ENCODE results near the gene CLEC19A. TPM values are rescaled to one million over a fixed set of nuclear protein-coding genes. Genes with fewer than 3 reads are reported as not detected.

The CLEC19A gene
- total and polyA plus RNA-seq, 2 experiments from 2014 or later = not detected

DNA sequence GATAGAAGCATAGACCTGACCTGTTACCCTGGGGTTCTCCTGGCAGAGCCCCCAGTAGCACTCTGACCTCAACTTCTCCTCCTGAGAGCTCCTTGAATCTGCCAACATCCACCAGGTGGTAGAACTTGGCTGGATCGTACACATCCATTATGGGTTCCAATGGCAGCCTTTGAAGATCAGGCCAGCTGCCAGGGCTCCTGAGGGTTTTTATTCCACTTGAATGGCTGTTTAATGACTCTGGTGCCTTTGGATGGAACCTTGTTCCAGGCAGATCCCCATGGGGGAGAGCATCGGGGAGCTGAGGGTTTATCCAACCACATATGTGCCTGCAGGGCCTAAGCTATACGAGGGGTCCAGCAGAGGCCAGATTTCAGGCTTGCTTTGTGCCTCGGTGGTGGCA lies 47.1 kb upstream of the CLEC19A start:
- DNase-seq (ENCODE audit: low spot score) (no peak), ATAC-seq (no peak)
- Histone ChIP-seq H3K4me3 (no peak overlapping the region), H3K4me1 (ENCODE audit: insufficient read depth) (no peaks in the 10 kb centered on the region), H3K79me2 (replicated peaks; ENCODE audit: insufficient read depth) (no peaks in the 10 kb centered on the region), H3K9me2 (ENCODE audit: insufficient read depth) (no peaks in the 10 kb centered on the region), H3K36me3 (ENCODE audit: insufficient read depth) (no peaks in the 10 kb centered on the region), H4K20me1 (replicated peaks; ENCODE audit: insufficient read depth) (no peaks in the 10 kb centered on the region), H3K27ac (ENCODE audit: low read depth) (no peak overlapping the region), H3F3A (replicated peaks; ENCODE audit: low read depth) (no peaks in the 10 kb centered on the region), H3K4me2 (no peak overlapping the region), H3K27me3 (ENCODE audit: insufficient read depth) (no peaks in the 10 kb centered on the region), H2AFZ (no peak overlapping the region)
- no peak overlapping the region for H3K27ac Mint-ChIP-seq
- H3K27me3 Mint-ChIP-seq (ENCODE audit: insufficient read depth, low read depth, poor library complexity) = no peaks in the 10 kb centered on the region
- H3K36me3 Mint-ChIP-seq (ENCODE audit: low read depth) = peaks cover 49% of the 10 kb centered on the region
- H3K4me1 Mint-ChIP-seq = no peaks in the 10 kb centered on the region
- no peak overlapping the region for H3K4me3 Mint-ChIP-seq
- TF ChIP-seq EZH2phosphoT487 (IDR thresholded peaks at IDR 0.05; ENCODE audit: unreplicated experiment) (no peak), EZH2 (IDR thresholded peaks at IDR 0.05; ENCODE audit: low read depth, unreplicated experiment) (no peak), POLR2AphosphoS5 (IDR thresholded peaks at IDR 0.05; ENCODE audit: low read depth) (no peak), JUNB (IDR thresholded peaks at IDR 0.05; ENCODE audit: unreplicated experiment) (no peak), ZNF114 (CRISPR knock-in tag; IDR thresholded peaks at IDR 0.05) (no peak), CREB1 (CRISPR knock-in tag; IDR thresholded peaks at IDR 0.05; ENCODE audit: low read depth) (no peak), ZNF331 (CRISPR knock-in tag; IDR thresholded peaks at IDR 0.05; ENCODE audit: low read depth) (no peak), NANOG (IDR thresholded peaks at IDR 0.05; ENCODE audit: borderline replicate concordance) (no peak), STAT1 (IDR thresholded peaks at IDR 0.05; ENCODE audit: unreplicated experiment) (no peak)
- TF ChIP-seq, protein P1, sequence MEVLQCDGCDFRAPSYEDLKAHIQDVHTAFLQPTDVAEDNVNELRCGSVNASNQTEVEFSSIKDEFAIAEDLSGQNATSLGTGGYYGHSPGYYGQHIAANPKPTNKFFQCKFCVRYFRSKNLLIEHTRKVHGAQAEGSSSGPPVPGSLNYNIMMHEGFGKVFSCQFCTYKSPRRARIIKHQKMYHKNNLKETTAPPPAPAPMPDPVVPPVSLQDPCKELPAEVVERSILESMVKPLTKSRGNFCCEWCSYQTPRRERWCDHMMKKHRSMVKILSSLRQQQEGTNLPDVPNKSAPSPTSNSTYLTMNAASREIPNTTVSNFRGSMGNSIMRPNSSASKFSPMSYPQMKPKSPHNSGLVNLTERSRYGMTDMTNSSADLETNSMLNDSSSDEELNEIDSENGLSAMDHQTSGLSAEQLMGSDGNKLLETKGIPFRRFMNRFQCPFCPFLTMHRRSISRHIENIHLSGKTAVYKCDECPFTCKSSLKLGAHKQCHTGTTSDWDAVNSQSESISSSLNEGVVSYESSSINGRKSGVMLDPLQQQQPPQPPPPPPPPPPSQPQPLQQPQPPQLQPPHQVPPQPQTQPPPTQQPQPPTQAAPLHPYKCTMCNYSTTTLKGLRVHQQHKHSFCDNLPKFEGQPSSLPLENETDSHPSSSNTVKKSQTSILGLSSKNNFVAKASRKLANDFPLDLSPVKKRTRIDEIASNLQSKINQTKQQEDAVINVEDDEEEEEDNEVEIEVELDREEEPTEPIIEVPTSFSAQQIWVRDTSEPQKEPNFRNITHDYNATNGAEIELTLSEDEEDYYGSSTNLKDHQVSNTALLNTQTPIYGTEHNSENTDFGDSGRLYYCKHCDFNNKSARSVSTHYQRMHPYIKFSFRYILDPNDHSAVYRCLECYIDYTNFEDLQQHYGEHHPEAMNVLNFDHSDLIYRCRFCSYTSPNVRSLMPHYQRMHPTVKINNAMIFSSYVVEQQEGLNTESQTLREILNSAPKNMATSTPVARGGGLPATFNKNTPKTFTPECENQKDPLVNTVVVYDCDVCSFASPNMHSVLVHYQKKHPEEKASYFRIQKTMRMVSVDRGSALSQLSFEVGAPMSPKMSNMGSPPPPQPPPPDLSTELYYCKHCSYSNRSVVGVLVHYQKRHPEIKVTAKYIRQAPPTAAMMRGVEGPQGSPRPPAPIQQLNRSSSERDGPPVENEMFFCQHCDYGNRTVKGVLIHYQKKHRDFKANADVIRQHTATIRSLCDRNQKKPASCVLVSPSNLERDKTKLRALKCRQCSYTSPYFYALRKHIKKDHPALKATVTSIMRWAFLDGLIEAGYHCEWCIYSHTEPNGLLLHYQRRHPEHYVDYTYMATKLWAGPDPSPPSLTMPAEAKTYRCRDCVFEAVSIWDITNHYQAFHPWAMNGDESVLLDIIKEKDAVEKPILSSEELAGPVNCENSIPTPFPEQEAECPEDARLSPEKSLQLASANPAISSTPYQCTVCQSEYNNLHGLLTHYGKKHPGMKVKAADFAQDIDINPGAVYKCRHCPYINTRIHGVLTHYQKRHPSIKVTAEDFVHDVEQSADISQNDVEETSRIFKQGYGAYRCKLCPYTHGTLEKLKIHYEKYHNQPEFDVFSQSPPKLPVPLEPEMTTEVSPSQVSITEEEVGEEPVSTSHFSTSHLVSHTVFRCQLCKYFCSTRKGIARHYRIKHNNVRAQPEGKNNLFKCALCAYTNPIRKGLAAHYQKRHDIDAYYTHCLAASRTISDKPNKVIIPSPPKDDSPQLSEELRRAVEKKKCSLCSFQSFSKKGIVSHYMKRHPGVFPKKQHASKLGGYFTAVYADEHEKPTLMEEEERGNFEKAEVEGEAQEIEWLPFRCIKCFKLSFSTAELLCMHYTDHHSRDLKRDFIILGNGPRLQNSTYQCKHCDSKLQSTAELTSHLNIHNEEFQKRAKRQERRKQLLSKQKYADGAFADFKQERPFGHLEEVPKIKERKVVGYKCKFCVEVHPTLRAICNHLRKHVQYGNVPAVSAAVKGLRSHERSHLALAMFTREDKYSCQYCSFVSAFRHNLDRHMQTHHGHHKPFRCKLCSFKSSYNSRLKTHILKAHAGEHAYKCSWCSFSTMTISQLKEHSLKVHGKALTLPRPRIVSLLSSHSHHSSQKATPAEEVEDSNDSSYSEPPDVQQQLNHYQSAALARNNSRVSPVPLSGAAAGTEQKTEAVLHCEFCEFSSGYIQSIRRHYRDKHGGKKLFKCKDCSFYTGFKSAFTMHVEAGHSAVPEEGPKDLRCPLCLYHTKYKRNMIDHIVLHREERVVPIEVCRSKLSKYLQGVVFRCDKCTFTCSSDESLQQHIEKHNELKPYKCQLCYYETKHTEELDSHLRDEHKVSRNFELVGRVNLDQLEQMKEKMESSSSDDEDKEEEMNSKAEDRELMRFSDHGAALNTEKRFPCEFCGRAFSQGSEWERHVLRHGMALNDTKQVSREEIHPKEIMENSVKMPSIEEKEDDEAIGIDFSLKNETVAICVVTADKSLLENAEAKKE (CRISPR knock-in tag; IDR thresholded peaks at IDR 0.05) = no peak
- TF ChIP-seq, protein P2, sequence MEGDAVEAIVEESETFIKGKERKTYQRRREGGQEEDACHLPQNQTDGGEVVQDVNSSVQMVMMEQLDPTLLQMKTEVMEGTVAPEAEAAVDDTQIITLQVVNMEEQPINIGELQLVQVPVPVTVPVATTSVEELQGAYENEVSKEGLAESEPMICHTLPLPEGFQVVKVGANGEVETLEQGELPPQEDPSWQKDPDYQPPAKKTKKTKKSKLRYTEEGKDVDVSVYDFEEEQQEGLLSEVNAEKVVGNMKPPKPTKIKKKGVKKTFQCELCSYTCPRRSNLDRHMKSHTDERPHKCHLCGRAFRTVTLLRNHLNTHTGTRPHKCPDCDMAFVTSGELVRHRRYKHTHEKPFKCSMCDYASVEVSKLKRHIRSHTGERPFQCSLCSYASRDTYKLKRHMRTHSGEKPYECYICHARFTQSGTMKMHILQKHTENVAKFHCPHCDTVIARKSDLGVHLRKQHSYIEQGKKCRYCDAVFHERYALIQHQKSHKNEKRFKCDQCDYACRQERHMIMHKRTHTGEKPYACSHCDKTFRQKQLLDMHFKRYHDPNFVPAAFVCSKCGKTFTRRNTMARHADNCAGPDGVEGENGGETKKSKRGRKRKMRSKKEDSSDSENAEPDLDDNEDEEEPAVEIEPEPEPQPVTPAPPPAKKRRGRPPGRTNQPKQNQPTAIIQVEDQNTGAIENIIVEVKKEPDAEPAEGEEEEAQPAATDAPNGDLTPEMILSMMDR (conservative IDR thresholded peaks at IDR 0.05; ENCODE audit: low read depth in 2 of 2) = no peak
- TF ChIP-seq, protein P3, sequence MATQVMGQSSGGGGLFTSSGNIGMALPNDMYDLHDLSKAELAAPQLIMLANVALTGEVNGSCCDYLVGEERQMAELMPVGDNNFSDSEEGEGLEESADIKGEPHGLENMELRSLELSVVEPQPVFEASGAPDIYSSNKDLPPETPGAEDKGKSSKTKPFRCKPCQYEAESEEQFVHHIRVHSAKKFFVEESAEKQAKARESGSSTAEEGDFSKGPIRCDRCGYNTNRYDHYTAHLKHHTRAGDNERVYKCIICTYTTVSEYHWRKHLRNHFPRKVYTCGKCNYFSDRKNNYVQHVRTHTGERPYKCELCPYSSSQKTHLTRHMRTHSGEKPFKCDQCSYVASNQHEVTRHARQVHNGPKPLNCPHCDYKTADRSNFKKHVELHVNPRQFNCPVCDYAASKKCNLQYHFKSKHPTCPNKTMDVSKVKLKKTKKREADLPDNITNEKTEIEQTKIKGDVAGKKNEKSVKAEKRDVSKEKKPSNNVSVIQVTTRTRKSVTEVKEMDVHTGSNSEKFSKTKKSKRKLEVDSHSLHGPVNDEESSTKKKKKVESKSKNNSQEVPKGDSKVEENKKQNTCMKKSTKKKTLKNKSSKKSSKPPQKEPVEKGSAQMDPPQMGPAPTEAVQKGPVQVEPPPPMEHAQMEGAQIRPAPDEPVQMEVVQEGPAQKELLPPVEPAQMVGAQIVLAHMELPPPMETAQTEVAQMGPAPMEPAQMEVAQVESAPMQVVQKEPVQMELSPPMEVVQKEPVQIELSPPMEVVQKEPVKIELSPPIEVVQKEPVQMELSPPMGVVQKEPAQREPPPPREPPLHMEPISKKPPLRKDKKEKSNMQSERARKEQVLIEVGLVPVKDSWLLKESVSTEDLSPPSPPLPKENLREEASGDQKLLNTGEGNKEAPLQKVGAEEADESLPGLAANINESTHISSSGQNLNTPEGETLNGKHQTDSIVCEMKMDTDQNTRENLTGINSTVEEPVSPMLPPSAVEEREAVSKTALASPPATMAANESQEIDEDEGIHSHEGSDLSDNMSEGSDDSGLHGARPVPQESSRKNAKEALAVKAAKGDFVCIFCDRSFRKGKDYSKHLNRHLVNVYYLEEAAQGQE (IDR thresholded peaks at IDR 0.05; ENCODE audit: unreplicated experiment) = no peak
- TF ChIP-seq, protein P4, sequence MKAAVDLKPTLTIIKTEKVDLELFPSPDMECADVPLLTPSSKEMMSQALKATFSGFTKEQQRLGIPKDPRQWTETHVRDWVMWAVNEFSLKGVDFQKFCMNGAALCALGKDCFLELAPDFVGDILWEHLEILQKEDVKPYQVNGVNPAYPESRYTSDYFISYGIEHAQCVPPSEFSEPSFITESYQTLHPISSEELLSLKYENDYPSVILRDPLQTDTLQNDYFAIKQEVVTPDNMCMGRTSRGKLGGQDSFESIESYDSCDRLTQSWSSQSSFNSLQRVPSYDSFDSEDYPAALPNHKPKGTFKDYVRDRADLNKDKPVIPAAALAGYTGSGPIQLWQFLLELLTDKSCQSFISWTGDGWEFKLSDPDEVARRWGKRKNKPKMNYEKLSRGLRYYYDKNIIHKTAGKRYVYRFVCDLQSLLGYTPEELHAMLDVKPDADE (IDR thresholded peaks at IDR 0.05) = no peak
- H3K9me3 Mint-ChIP-seq = peaks cover 59% of the 10 kb centered on the region
